ENCODE measurements around the gene ELMO1.

- TF ChIP-seq, protein P1, sequence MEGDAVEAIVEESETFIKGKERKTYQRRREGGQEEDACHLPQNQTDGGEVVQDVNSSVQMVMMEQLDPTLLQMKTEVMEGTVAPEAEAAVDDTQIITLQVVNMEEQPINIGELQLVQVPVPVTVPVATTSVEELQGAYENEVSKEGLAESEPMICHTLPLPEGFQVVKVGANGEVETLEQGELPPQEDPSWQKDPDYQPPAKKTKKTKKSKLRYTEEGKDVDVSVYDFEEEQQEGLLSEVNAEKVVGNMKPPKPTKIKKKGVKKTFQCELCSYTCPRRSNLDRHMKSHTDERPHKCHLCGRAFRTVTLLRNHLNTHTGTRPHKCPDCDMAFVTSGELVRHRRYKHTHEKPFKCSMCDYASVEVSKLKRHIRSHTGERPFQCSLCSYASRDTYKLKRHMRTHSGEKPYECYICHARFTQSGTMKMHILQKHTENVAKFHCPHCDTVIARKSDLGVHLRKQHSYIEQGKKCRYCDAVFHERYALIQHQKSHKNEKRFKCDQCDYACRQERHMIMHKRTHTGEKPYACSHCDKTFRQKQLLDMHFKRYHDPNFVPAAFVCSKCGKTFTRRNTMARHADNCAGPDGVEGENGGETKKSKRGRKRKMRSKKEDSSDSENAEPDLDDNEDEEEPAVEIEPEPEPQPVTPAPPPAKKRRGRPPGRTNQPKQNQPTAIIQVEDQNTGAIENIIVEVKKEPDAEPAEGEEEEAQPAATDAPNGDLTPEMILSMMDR (IDR thresholded peaks at IDR 0.05), result no peak
- TF ChIP-seq POLR2A (IDR thresholded peaks at IDR 0.05), result no peak
Measured at GRCh38 chr7:36931892-36932291, 516.8 kb downstream of the ELMO1 start.

Data from lower leg skin (tissue), 3 donors.